AG04449 (cell line): Measurements from ENCODE around the gene RAB27A.

Experiments
- CTCF ChIA-PET: fragments of 350-600 bp; formaldehyde crosslinking; extraction: SDS; loops from one replicate; lab custom pipeline; 2021; ENCODE audit warnings: antibody characterized with exemption; lab: Yijun Ruan, JAX
- POLR2A ChIA-PET: fragments of 400-600, 350-600 bp; formaldehyde crosslinking; extraction: SDS; loops from one replicate; lab custom pipeline; 2020; ENCODE audit warnings: antibody characterized with exemption, inconsistent platforms; lab: Yijun Ruan, JAX
- DNase-seq: peaks from one replicate; pipeline ENCODE4 v3.0.0-alpha.2; 2010; ENCODE audit warnings: low read depth, low spot score
- H3K4me3 ChIP-seq: 2 replicates; pipeline ENCODE4 v1.5.1; 2011; ENCODE audit warnings: low read depth, mild to moderate bottlenecking, control low read depth, low read length
- TF ChIP-seq, protein P1 (sequence below): IDR thresholded peaks from one replicate; pipeline ENCODE4 v1.5.1; 2011; ENCODE audit warnings: mild to moderate bottlenecking, moderate library complexity, low read length, control low read depth, inconsistent platforms; ENCODE audit not compliant: insufficient read depth; ENCODE audit errors: missing control alignments

The RAB27A gene

DNA sequence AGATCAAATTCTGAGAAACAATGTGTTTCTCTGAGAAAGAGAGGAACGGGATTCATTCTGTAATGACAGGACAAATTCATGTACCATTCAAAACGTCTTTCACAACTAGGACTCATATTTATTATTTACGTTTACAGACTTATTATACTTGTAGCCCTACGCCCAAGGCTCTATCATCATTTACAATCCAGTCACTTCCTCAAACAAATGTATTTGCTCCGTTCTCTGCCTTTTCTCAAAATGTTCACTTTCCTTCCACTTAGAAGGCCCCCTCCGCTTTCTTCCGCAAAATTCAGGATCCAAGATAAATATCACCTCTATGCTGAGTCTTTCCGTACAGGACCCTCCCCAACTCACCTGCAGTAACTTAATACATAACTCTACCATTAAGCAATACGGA lies 93.6 kb downstream of the RAB27A start:
- TF ChIP-seq, protein P1, sequence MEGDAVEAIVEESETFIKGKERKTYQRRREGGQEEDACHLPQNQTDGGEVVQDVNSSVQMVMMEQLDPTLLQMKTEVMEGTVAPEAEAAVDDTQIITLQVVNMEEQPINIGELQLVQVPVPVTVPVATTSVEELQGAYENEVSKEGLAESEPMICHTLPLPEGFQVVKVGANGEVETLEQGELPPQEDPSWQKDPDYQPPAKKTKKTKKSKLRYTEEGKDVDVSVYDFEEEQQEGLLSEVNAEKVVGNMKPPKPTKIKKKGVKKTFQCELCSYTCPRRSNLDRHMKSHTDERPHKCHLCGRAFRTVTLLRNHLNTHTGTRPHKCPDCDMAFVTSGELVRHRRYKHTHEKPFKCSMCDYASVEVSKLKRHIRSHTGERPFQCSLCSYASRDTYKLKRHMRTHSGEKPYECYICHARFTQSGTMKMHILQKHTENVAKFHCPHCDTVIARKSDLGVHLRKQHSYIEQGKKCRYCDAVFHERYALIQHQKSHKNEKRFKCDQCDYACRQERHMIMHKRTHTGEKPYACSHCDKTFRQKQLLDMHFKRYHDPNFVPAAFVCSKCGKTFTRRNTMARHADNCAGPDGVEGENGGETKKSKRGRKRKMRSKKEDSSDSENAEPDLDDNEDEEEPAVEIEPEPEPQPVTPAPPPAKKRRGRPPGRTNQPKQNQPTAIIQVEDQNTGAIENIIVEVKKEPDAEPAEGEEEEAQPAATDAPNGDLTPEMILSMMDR: no peak
- ChIA-PET CTCF (interaction anchor here (1.2 to 3.9 kb wide), 5 partner anchors 13 to 240 kb away, joined by 3 to 18 read pairs (median 4); partner anchors contain the start of genes CCPG1 and PIERCE2), POLR2A (interaction anchor here (0.9 to 1.4 kb wide), 2 partner anchors 19 to 20 kb away, joined by 3 to 5 read pairs; no protein-coding TSS in a partner anchor)
- peak overlapping the region; percentile 90 for H3K4me3 ChIP-seq
- DNase-seq: no peak

DNA sequence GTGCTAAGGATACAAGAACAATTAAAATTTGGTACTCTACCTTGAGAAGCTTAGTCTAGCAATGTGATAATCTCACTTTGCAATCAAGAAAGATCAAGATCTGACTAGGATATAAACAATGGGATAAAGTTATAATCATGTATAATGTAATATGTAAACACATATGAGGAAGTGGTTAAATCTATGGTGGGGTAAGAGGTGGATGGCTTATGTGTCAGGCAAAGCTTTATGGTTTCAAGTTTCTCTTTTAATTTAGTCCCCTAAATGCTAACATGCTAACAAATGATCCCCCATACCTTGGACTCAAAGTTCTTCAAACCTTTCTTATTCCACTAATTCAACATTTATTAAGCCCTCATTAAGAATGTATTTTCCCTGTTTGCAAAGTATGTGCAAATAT lies 95.4 kb downstream of the RAB27A start:
- POLR2A ChIA-PET: no interaction called here
- TF ChIP-seq, protein P1: no peak
- DNase-seq: no peak
- CTCF ChIA-PET: no interaction called here
- no peak overlapping the region for H3K4me3 ChIP-seq

DNA sequence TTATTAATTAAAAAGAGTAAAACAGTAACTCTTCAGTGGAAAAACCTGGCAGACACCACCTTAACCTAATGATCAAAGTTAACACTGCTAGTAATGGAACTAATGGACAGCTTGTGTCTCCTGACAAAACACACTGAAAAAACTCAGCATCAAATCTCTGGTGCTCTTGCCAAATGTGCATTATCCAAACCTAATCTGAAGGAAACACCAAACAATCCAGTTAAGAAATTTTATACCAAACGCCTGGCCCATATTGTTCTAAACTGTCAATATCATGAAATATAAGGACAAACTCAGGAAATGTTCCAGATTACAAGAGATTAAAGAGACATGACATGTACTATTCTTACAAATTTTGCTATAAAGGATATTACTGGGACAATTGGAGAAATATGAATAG lies 103.3 kb downstream of the RAB27A start:
- TF ChIP-seq, protein P1: no peak

DNA sequence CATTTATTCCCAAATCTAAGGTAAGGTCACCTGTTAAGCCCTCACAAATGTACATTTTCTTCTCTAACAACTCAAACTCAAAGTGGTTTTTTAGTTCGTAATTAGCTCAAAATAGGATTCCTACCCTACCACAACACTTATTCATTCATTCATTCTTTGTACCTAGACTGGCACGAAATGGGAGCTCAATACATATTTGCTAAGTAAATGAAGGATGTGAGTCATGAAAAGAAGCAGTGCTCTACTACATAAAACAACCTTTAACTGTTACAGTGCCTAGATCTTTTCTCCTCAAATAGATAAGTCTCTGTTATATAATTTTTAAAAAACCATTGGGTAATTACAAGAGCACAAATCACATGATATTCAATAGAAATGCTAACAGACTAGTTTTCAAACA lies 105.9 kb downstream of the RAB27A start:
- ChIA-PET POLR2A (interaction anchor here (0.7 kb wide), 1 partner anchor 13 kb away, joined by 3 read pairs; the partner anchor contains the start of gene RSL24D1), CTCF (interaction anchor here (0.8 to 2.6 kb wide), 4 partner anchors 12 to 252 kb away, joined by 3 to 12 read pairs (median 4); no protein-coding TSS in a partner anchor)
- TF ChIP-seq, protein P1: no peak
- H3K4me3 ChIP-seq: no peak overlapping the region
- DNase-seq: no peak

More for the DNA sequence above, 103.3 kb downstream of the RAB27A start:
- no peak overlapping the region for H3K4me3 ChIP-seq
- no peak for DNase-seq
- ChIA-PET CTCF (interaction anchor here (0.8 to 1.2 kb wide), 2 partner anchors 18 to 222 kb away, joined by 3 to 6 read pairs; partner anchors contain the start of gene PIERCE2), POLR2A (no interaction called here)

DNA sequence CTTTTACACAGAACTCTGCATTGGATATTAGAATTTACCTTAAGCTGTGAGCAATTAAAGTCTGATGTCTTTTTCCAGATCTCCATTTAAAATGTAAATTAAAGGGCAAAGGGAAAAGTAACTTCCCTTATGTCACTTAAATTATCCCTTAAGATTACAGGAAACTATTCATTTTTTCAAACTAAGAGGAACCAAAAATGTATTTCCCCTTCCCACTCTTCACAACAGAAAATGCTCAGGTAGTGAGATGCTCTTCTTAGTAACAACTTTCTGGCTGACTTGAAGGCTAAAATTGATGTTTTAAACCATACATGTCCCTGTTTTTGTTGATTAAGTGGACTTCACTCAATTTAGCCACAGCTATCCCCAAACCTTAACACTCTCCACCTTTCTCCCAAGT lies 110.5 kb downstream of the RAB27A start:
- no peak for DNase-seq
- ChIA-PET POLR2A (no interaction called here), CTCF (interaction anchor here (5.4 kb wide), 1 partner anchor 11 kb away, joined by 29 read pairs; no protein-coding TSS in a partner anchor)
- TF ChIP-seq, protein P1: no peak
- H3K4me3 ChIP-seq: no peak overlapping the region

DNA sequence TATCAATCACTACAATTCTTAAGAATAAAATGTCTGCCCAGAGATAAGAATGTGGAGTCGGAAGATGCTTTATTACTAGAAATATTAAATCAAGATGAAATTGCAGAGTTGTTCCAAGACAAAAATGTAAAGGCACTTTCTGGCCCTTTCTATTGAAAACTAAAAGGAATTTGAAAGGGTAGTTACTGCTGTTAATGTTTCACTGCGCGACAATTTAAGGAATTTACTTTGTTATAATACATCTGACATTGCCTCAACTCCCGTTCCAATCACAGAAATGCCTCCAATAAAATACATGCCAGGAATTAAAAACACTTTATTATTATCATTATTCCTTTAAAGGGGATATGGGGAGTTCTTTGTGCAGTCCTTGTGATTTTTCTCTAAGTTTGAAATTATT lies 119.3 kb downstream of the RAB27A start:
- no peak overlapping the region for H3K4me3 ChIP-seq
- TF ChIP-seq, protein P1: no peak
- ChIA-PET POLR2A (no interaction called here), CTCF (no interaction called here)
- no peak for DNase-seq
